A673 (cell line): ENCODE measurements around the gene EPB41. TPM values are rescaled to one million over a fixed set of nuclear protein-coding genes. Genes with fewer than 3 reads are reported as not detected.
A peak's percentile ranks its signal among the peaks of the same experiment; 100 is the strongest.

Experiments
- BruUV-seq: library from RNA; stranded (reverse); fragments of 400-500 nt; replicated peaks from 2 replicates; lab custom pipeline; 2021; lab: Mats Ljungman, UMichigan
- CTCF ChIA-PET: fragments of 300-600 bp; sonication (Branson Sonifier 250); formaldehyde crosslinking; loops from one replicate; lab custom pipeline; 2022; ENCODE audit warnings: antibody characterized with exemption; lab: Charles Lee
- POLR2A ChIA-PET: fragments of 300-600 bp; sonication (Branson Sonifier 250); formaldehyde crosslinking; loops from one replicate; lab custom pipeline; 2022; ENCODE audit warnings: antibody characterized with exemption; ENCODE audit not compliant: low non-redundant PET; lab: Charles Lee
- DNase-seq: peaks from one replicate; pipeline ENCODE4 v3.0.0-alpha.2; 2015; ENCODE audit warnings: low spot score
- H3K27ac ChIP-seq: fragments of 200-600 bp; sonication (generic); 2 replicates; pipeline ENCODE4 v1.5.1; 2016; ENCODE audit warnings: mixed run types, low read depth, mild to moderate bottlenecking, mixed read lengths, antibody characterized with exemption, low read length; ENCODE audit not compliant: poor library complexity, severe bottlenecking
- H3K27me3 ChIP-seq: fragments of 200-600 bp; sonication (generic); replicated peaks from 2 replicates; pipeline ENCODE4 v1.6.1; 2017; ENCODE audit warnings: mixed run types, low read depth, mild to moderate bottlenecking, mixed read lengths, antibody characterized with exemption, low read length; ENCODE audit not compliant: insufficient read depth, poor library complexity
- H3K36me3 ChIP-seq: fragments of 200-600 bp; sonication (generic); 2 replicates; pipeline ENCODE4 v1.6.1; 2016; ENCODE audit warnings: mixed run types, mild to moderate bottlenecking, mixed read lengths, antibody characterized with exemption, low read length; ENCODE audit not compliant: insufficient read depth, poor library complexity, severe bottlenecking
- H3K4me1 ChIP-seq: fragments of 200-600 bp; sonication (generic); 2 replicates; pipeline ENCODE4 v1.6.1; 2017; ENCODE audit warnings: mixed run types, mild to moderate bottlenecking, mixed read lengths, antibody characterized with exemption, low read length; ENCODE audit not compliant: insufficient read depth, poor library complexity, severe bottlenecking
- H3K4me3 ChIP-seq: fragments of 200-600 bp; sonication (generic); 2 replicates; pipeline ENCODE4 v1.5.1; 2016; ENCODE audit warnings: low read depth, mixed run types, mild to moderate bottlenecking, mixed read lengths, low read length; ENCODE audit not compliant: poor library complexity, severe bottlenecking
- H3K9me3 ChIP-seq: fragments of 200-600 bp; sonication (generic); 2 replicates; pipeline ENCODE4 v1.6.1; 2016; ENCODE audit warnings: mixed run types, low read depth, mild to moderate bottlenecking, mixed read lengths, antibody characterized with exemption, low read length; ENCODE audit not compliant: poor library complexity, severe bottlenecking
- EZH2 ChIP-seq: fragments of 200-600 bp; sonication (generic); IDR thresholded peaks from 2 replicates; pipeline ENCODE4 v1.6.1; 2017; ENCODE audit warnings: borderline replicate concordance, low read depth, mild to moderate bottlenecking, mixed read lengths, antibody characterized with exemption, low read length; ENCODE audit not compliant: poor library complexity, severe bottlenecking
- intact Hi-C: fragments of 100-400 bp; cut with micrococcal nuclease; formaldehyde crosslinking; loops from one replicate; pipeline ENCODE4 v1.10.0; 2022; ENCODE audit not compliant: unreplicated experiment
- total RNA-seq: library from RNA; stranded (reverse); gene quantifications from 2 replicates; pipeline ENCODE4 v1.2.3, GENCODE V29; 2021
- TF ChIP-seq, protein P1 (sequence below): fragments of 300-800, 200-600 bp; sonication (generic); conservative IDR thresholded peaks from 2 replicates; pipeline ENCODE4 v1.5.1; 2017; ENCODE audit warnings: low read depth, mild to moderate bottlenecking, antibody characterized with exemption, low read length, moderate library complexity, mixed read lengths

The EPB41 gene
- total RNA-seq, 1 experiment from 2014 or later, result 337 TPM

DNA sequence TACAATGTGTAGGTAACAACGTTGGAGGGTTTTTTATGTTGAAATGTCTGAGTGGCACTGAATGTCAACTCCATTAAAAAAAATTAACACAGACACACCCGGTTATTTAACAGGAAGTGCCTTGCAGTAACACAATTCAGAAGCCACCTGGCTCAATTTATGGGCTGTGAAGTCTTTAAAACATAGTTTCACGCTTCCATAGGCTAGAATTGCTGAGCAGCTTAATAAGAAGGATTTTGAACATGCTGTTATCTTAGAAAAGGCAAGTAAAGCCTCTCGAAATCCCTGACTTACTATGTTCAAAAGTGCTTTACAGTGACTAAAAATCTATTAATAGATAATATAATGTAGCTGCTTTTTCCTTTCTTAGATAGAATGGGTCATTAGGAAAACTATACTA, 247.7 kb downstream of the EPB41 start:
- Histone ChIP-seq H3K27me3 (no peaks in the 10 kb centered on the region), H3K4me1 (peaks cover 51% of the 10 kb centered on the region), H3K36me3 (peaks cover 68% of the 10 kb centered on the region), H3K4me3 (no peak overlapping the region), H3K27ac (peak overlapping the region; percentile 28), H3K9me3 (no peaks in the 10 kb centered on the region)
- DNase-seq, result peak; percentile 45
- TF ChIP-seq EZH2, result no peak
- TF ChIP-seq, protein P1, sequence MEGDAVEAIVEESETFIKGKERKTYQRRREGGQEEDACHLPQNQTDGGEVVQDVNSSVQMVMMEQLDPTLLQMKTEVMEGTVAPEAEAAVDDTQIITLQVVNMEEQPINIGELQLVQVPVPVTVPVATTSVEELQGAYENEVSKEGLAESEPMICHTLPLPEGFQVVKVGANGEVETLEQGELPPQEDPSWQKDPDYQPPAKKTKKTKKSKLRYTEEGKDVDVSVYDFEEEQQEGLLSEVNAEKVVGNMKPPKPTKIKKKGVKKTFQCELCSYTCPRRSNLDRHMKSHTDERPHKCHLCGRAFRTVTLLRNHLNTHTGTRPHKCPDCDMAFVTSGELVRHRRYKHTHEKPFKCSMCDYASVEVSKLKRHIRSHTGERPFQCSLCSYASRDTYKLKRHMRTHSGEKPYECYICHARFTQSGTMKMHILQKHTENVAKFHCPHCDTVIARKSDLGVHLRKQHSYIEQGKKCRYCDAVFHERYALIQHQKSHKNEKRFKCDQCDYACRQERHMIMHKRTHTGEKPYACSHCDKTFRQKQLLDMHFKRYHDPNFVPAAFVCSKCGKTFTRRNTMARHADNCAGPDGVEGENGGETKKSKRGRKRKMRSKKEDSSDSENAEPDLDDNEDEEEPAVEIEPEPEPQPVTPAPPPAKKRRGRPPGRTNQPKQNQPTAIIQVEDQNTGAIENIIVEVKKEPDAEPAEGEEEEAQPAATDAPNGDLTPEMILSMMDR, result no peak
- ChIA-PET POLR2A (no interaction called here), CTCF (no interaction called here)
- intact Hi-C loops, result no loop called here
- no TSS peak for BruUV-seq

DNA sequence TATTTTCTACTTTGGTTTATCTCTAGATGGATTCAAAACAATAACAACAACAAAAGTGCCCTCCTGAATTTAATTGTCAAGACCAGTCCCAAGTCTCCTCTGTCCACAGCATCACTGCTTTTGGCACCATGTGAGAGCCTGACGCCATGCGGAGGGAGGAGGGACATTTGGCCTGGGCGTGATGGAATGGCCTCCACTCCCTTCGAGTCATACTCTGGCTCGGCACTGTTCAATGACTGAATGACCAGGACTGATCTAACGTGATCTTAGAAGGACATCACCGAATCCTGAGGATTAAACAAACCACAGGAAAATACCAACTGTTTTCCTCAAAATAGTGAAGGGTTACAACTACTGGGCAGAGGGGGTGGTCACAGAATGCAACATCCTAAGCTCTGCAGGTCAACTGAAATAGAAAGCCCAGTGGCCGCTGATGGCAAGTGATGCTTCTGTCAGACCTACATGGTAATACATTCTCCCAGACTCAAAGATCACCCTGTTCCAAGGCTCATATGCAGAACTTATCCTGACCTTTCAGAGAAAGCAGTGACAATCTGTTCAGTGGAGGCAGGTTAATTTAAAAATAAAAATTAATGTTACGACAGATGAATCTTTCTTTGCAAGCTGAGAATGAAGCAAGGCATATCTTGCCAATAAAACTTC, 248.2 kb downstream of the EPB41 start:
- no TSS peak for BruUV-seq
- Histone ChIP-seq H3K4me1 (peaks cover 45% of the 10 kb centered on the region), H3K4me3 (no peak overlapping the region), H3K36me3 (peaks cover 65% of the 10 kb centered on the region), H3K9me3 (no peaks in the 10 kb centered on the region), H3K27ac (peak overlapping the region; percentile 28), H3K27me3 (no peaks in the 10 kb centered on the region)
- ChIA-PET POLR2A (no interaction called here), CTCF (no interaction called here)
- no peak for DNase-seq
- intact Hi-C loops, result no loop called here
- TF ChIP-seq, protein P1, result no peak
- no peak for TF ChIP-seq EZH2

DNA sequence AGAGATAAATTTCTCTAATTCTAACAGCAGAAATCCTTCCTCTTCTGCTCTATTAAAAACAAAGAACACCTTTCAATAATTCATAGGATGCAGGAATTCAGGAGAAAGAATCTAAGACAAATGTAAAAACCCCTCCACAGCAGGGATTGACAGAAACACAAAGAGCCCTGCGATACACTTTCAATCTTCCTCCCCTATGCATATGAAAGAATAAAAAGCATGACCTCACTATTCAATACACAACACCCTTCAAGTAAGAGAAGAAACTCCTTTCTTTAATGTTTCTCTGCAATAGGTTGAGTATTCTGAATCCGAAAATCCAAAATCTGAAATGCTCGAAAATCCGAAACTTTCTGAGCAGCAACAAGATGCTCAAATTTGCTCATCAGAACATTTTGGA, 250.2 kb downstream of the EPB41 start:
- CTCF ChIA-PET, result no interaction called here
- H3K4me1 ChIP-seq, result peaks cover 46% of the 10 kb centered on the region
- intact Hi-C loops, result no loop called here
- BruUV-seq, result no TSS peak
- no peaks in the 10 kb centered on the region for H3K27me3 ChIP-seq
- H3K9me3 ChIP-seq, result no peaks in the 10 kb centered on the region
- H3K36me3 ChIP-seq, result peaks cover 56% of the 10 kb centered on the region
- POLR2A ChIA-PET, result no interaction called here
- no peak overlapping the region for H3K4me3 ChIP-seq
- TF ChIP-seq, protein P1, result no peak
- no peak for TF ChIP-seq EZH2
- DNase-seq, result no peak
- H3K27ac ChIP-seq, result peak overlapping the region; percentile 43
